GM11168 (cell line): Measurements from ENCODE around the gene ING3.

Experiments used
- in situ Hi-C: fragments of 300-500 bp; cut with MboI; formaldehyde crosslinking; loops from one replicate; pipeline ENCODE4 v1.12.0; 2022; ENCODE audit warnings: low sequenced_read_pairs; ENCODE audit not compliant: unreplicated experiment

The ING3 gene

DNA sequence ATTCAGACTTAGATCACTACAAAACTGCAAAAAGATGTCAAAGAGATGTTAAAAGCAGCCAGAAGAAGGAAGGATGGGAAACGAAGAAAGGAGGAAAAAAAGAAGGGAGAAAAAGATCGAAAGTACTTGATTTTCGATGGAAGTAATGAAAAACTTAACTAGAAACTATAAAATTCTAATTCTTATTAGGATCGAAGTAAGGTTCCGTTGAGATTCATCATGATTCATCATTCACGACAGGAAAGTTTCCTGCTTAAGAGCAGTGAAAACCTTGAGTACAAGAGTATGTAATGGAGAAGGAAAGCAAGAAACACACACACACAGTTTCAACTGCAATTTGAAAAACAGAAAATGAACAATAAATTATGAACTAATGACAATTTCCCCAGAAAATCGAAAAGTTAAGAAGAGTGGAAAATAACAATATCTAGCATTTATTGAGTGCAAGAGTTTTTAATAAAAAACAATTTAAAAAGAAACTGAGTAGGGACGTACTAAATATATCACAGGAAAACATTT is 1.1 kb upstream of the ING3 start:
- in situ Hi-C loops = no loop called here

DNA sequence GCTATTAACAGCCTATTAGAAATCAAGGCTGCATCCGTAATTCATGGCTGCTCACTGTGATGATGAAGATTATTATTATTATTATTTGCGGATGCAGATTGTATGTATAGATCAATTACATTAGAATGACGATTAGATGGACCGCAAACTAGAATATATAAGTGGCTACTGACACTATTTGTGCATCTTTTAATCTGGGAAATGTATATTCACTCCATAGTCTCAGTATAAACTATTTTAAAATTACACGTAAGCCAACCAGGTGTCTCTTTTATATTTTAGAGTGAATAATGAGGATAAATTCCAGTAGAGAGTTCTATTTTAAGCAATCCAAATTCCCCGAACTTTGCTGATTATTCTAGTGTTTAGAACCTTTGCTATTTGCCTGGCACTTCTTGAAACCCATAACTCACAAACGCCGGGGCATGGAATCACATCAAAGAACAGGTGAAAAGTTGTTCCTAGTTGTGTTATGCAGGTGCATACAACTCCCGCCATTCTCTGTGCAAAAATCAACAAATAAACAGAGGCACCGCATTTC is 509 bp upstream of the ING3 start:
- in situ Hi-C loops = no loop called here

GRCh38 chr7:120951309-120951699 is 727 bp downstream of the ING3 start:
- in situ Hi-C loops = no loop called here

GRCh38 chr7:120951826-120952225 is 1.2 kb downstream of the ING3 start:
- in situ Hi-C loops = no loop called here

- in situ Hi-C loops = no loop called here
These were observed 5.1 kb downstream of the ING3 start for GRCh38 chr7:120955577-120956149.

DNA sequence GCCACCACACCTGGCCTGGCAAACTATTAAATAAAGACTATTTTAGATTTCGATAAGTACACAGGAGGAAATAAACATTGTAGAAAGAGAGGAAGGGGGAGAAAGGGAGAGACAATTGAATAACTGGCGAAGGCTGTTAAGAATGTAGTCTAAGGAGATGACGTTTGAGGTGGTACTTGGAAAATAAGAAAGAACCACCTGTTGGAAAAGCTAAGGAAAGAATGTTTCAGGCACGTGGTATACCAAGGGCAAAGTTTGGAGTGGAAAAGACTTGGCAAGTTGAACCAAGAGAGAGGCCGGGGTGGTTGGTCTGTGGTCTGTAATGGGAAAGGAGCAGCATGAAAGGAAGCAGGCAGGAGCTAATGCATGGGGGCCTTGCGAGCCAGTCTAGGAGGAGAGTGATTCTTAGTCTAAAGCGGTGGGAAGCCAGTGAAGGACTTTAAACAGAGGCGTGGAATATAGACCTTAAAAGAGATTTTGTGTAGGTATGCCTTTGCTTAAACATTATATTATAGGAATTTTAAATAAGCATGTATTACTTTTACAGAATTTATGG is 9.4 kb downstream of the ING3 start:
- in situ Hi-C loops = no loop called here

DNA sequence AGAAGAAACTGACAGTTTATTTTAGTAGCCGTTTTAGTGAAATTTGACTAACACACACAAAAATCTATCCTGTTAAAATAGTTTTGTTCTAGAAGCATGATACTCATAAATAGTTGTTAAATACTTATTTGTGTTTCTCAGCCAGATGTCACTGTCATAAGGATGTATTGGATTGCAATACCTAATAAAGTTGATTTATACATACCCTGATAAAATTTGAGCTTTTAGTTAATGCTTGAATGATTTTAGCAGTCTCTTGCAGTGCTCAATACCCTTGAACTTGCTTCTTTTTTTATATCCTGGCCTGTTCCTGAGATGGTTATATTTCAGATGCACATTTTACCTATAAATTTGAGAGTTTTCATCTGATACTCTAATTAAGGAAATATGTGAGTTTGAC is 10.1 kb downstream of the ING3 start:
- in situ Hi-C loops = no loop called here

GRCh38 chr7:120961638-120962173 is 11.1 kb downstream of the ING3 start:
- in situ Hi-C loops = no loop called here

- in situ Hi-C loops = no loop called here
These were observed 13.5 kb downstream of the ING3 start for GRCh38 chr7:120964088-120964487.

- in situ Hi-C loops = no loop called here
These were observed 16.4 kb downstream of the ING3 start for GRCh38 chr7:120966961-120967360.

DNA sequence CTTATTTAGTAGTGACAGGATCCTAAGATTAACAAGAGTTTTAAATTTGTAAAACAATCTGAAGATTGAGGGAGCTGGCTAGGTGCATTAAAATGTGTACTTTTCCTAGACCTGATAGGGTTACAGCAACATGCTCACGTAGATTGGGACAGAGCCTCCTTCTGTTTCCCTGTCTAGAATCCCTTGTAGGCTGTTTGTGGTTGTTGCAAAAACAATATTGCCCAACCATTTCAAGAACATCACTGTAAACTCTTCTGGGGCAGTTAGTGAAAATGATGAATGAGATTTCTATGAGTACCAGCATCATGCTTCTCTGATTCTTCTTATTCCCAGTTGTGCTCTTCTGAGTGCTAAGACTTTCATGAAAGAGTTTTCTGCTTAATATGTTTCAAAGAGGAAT is 23.3 kb downstream of the ING3 start:
- in situ Hi-C loops = no loop called here

DNA sequence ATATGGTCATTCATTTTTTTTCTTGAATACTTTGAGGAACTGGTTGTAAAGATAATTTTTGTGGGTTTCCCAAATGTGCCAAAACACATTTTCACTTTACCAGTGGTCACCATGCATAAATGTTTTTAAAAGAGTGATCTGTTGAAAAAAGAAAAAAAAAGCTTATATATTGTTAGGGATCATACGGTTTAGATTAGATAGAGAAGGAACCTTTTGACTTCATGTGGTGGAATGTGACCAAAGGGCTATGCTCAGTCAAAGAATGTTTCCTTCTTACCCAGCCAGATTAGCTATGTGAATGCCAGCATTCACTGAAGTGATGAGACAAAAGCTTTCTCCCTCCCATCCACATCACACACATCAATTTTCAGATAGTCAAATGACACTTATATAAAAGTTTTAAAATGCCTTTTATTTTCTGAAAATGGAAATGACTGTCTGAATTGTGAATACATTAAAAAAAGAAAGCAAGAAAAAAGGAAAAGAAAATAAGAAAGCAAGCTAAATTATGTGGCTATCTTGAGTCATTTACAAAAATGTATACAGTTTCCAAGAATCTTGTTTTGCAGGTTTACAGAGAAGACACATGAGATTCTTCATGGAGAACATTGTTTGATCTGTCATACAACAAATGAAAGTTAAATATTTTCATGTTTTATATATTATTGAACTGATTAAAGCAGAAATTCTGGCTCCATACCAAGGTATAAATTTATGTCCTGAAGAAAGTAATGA is 29.4 kb downstream of the ING3 start:
- in situ Hi-C loops = loop anchor here (25.0 kb wide), 2 partner anchors 382 to 557 kb away; no protein-coding TSS in a partner anchor

GRCh38 chr7:120981117-120981516 is 30.5 kb downstream of the ING3 start:
- in situ Hi-C loops = loop anchor here (25.0 kb wide), 2 partner anchors 381 to 556 kb away; no protein-coding TSS in a partner anchor

DNA sequence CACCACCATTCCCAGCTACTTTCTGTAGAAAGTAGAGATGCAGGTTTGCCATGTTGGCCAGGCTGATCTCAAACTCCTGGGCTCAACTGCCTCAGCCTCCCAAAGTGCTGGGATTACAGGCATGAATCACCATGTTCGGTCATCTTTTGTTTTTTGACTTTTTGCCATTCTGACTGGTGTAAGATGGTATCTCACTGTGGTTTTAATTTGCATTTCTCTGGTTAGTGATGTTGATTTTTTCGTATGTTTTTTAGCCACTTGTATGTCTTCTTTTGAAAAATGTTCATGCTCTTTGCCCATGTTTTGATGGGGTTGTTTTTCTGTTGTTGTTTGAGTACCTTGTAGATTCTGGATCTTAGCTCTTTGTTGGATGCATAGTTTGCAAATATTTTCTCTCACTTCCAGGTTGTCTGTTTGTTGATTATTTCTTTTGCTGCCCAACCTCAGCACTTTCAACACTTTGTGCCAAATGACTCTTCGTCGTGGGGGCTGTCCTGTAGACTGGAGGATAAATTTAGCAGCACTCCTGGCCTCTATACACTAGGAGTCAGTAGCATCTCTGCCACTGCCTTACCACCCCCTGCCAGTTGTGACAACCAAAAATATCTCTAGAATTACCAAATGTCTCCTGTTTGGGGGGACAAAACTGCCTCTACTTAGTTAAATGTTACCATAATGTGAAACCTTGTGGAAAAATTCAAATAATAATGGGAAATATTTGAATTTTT is 31.5 kb downstream of the ING3 start:
- in situ Hi-C loops = loop anchor here (25.0 kb wide), 2 partner anchors 380 to 555 kb away; no protein-coding TSS in a partner anchor

- in situ Hi-C loops = loop anchor here (25.0 kb wide), 2 partner anchors 379 to 554 kb away; no protein-coding TSS in a partner anchor
These were observed 33.0 kb downstream of the ING3 start for GRCh38 chr7:120983592-120983991.

DNA sequence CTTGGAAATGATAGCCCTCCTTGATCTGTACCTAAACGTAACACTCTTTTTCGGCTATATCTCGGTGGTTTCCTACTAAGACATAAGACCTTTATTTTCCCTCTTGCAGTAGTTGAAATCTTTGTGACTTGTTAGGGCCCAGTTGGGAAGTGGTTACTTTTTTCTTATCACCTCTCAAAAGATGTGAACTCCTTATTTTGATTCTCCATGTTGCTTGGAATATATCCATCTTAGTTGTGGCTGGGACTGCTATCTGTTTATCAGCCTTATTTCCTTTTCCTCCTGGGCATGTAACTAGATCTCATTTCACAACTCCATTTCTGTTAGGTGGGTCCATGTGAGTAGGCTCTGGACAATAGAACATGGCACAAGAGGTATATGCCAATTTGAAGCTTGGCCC is 33.8 kb downstream of the ING3 start:
- in situ Hi-C loops = loop anchor here (25.0 kb wide), 2 partner anchors 378 to 553 kb away; no protein-coding TSS in a partner anchor

GRCh38 chr7:120985130-120985758 is 34.7 kb downstream of the ING3 start:
- in situ Hi-C loops = loop anchor here (25.0 kb wide), 2 partner anchors 377 to 552 kb away; no protein-coding TSS in a partner anchor

DNA sequence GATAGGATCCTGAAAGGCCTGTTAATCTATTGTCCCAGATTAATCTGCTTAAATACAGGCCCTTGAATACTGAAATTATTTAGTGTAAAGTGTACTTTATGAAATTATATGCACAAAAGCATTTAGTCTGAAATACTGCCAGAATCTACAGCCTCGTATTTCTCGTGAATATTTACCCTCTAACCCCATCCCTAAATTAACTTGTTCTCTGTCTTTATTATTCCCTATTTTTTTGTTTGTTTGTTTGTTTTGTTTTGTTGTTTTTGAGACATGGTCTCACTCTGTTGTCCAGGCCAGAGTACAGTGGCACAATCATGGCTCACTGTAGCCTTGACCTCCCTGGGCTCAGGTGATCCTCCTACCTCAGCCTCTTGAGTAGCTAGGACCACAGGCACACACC is 35.3 kb downstream of the ING3 start:
- in situ Hi-C loops = loop anchor here (25.0 kb wide), 2 partner anchors 376 to 551 kb away; no protein-coding TSS in a partner anchor

GRCh38 chr7:120986650-120987049 is 36.1 kb downstream of the ING3 start:
- in situ Hi-C loops = loop anchor here (25.0 kb wide), 2 partner anchors 376 to 551 kb away; no protein-coding TSS in a partner anchor
